Retinal pigment epithelial cell (primary cell): ENCODE results near the gene UCHL5.
"Not testable (repeated sequence)": the region's sequence is repeated elsewhere in the genome, so short reads cannot be mapped to it uniquely, and the experiment has no call there.

Source experiments
- DNase-seq: peaks from one replicate; pipeline ENCODE4 v3.0.0-alpha.2; 2010; ENCODE audit warnings: low read depth
- H3K4me3 ChIP-seq: 2 replicates; pipeline ENCODE4 v1.5.1; 2011; ENCODE audit warnings: mild to moderate bottlenecking, low read length, control low read depth, moderate library complexity
- CTCF ChIP-seq: conservative IDR thresholded peaks from 2 replicates; pipeline ENCODE4 v1.5.1; 2011; ENCODE audit warnings: low read depth, low read length, control low read depth, inconsistent platforms

Gene UCHL5

GRCh38 chr1:193009501-193009900 is 49.7 kb downstream of the UCHL5 start:
- DNase-seq = no peak
- no peak overlapping the region for H3K4me3 ChIP-seq
- no peak for TF ChIP-seq CTCF

- TF ChIP-seq CTCF = no peak
- H3K4me3 ChIP-seq = no peak overlapping the region
- no peak for DNase-seq
These were observed 53.4 kb downstream of the UCHL5 start for GRCh38 chr1:193005785-193006184.

- no peak overlapping the region for H3K4me3 ChIP-seq
- no peak for TF ChIP-seq CTCF
- no peak for DNase-seq
These were observed 60.6 kb downstream of the UCHL5 start for GRCh38 chr1:192998536-192998935.

- no peak for DNase-seq
- no peak for TF ChIP-seq CTCF
- H3K4me3 ChIP-seq = no peak overlapping the region
These were observed 65.0 kb downstream of the UCHL5 start for GRCh38 chr1:192994141-192994540.

GRCh38 chr1:192993426-192994085 is 65.6 kb downstream of the UCHL5 start:
- DNase-seq = peak; percentile 5
- TF ChIP-seq CTCF = no peak
- no peak overlapping the region for H3K4me3 ChIP-seq

GRCh38 chr1:192986748-192987334 is 72.3 kb downstream of the UCHL5 start:
- not testable (repeated sequence) for H3K4me3 ChIP-seq, DNase-seq

- no peak overlapping the region for H3K4me3 ChIP-seq
- no peak for TF ChIP-seq CTCF
- DNase-seq = no peak
These were observed 72.9 kb downstream of the UCHL5 start for GRCh38 chr1:192986110-192986747.
